BJ (cell line): Measurements from ENCODE around the gene SYCP2L. TPM values are rescaled to one million over a fixed set of nuclear protein-coding genes. Genes with fewer than 3 reads are reported as not detected.
"Not testable (repeated sequence)": the region's sequence is repeated elsewhere in the genome, so short reads cannot be mapped to it uniquely, and the experiment has no call there.

ENCODE experiments used
- CTCF ChIA-PET: fragments of 350-600 bp; formaldehyde crosslinking; extraction: SDS; loops from one replicate; lab custom pipeline; 2021; ENCODE audit warnings: antibody characterized with exemption, inconsistent platforms; lab: Yijun Ruan, JAX
- POLR2A ChIA-PET: fragments of 300-600 bp; sonication (Branson Sonifier 250); formaldehyde crosslinking; extraction: SDS; loops from one replicate; lab custom pipeline; 2021; ENCODE audit warnings: antibody characterized with exemption; lab: Charles Lee
- DNase-seq: peaks from one replicate; pipeline ENCODE4 v3.0.0-alpha.2; 2011; ENCODE audit warnings: low read depth
- H3K27me3 ChIP-seq: 2 replicates; pipeline ENCODE4 v1.6.0; 2011; ENCODE audit warnings: low read length; ENCODE audit not compliant: control insufficient read depth, insufficient read depth
- H3K36me3 ChIP-seq: 2 replicates; pipeline ENCODE4 v1.5.1; 2011; ENCODE audit warnings: low read length; ENCODE audit not compliant: control insufficient read depth, insufficient read depth
- H3K4me3 ChIP-seq: 2 replicates; pipeline ENCODE4 v1.5.1; 2011; ENCODE audit warnings: low read depth, mild to moderate bottlenecking, control low read depth, low read length
- CTCF ChIP-seq: IDR thresholded peaks from 2 replicates; pipeline ENCODE4 v1.5.1; 2011; ENCODE audit warnings: low read depth, mild to moderate bottlenecking, control low read depth, inconsistent platforms, low read length, moderate library complexity; ENCODE audit not compliant: insufficient read depth
- polyA plus RNA-seq: library from polyadenylated mRNA; depleted of rRNA; stranded (reverse); fragments of >200 nt; gene quantifications from 2 replicates; pipeline ENCODE4 v1.2.3, GENCODE V29; 2011

Gene SYCP2L
- polyA plus RNA-seq, 1 experiment: 0.04 TPM

GRCh38 chr6:10901770-10902169 lies 14.9 kb downstream of the SYCP2L start:
- no peaks in the 10 kb centered on the region for H3K36me3 ChIP-seq
- TF ChIP-seq CTCF: no peak
- POLR2A ChIA-PET: no interaction called here
- no peak overlapping the region for H3K4me3 ChIP-seq
- CTCF ChIA-PET: no interaction called here
- no peak for DNase-seq
- H3K27me3 ChIP-seq: no peaks in the 10 kb centered on the region

GRCh38 chr6:10904015-10904414 lies 17.2 kb downstream of the SYCP2L start:
- no peak for TF ChIP-seq CTCF
- Histone ChIP-seq H3K36me3 (no peaks in the 10 kb centered on the region), H3K27me3 (no peaks in the 10 kb centered on the region), H3K4me3 (no peak overlapping the region)
- no peak for DNase-seq
- CTCF ChIA-PET: no interaction called here
- POLR2A ChIA-PET: no interaction called here

DNA sequence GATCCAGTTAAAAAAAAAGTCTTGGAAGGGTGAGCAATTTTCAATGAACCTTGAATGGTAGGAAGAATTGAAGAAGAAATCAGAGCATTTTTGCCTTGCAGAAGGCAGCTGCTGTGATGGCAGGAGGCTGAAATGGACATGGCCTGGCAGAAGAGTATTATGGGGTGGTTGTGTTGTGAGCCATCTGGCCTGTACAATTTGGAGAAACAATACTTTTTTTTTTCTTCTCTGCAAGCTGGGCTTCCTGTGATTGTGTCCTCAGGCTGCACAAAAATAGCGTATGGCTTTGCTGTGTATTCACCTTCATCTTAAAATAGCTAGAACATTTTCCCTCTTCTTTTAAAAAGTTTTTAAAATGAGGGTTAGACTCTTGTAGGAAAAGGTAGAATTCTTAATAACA lies 21.4 kb downstream of the SYCP2L start:
- CTCF ChIA-PET: no interaction called here
- Histone ChIP-seq H3K36me3 (no peaks in the 10 kb centered on the region), H3K27me3 (no peaks in the 10 kb centered on the region), H3K4me3 (no peak overlapping the region)
- DNase-seq: no peak
- no peak for TF ChIP-seq CTCF
- POLR2A ChIA-PET: no interaction called here

DNA sequence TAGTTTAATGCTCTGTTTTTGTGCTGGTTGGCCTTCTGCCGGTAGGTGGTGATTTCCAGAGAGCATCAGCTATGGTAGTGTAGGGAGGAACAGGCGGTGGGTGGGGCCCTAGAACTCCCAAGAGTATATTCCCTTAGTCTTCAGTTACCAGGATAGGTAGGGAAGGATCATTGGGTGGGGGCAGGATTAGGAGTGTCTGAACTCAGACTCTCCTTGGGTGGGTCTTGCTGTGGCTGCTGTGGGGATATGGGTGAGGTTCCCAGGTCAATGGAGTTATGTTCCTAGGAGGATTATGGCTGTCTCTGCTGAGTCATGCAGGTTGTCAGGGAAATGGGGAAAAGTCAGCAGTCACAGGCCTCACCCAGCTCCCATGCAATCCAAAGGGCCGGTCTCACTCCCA lies 32.7 kb downstream of the SYCP2L start:
- H3K27me3 ChIP-seq, H3K4me3 ChIP-seq, CTCF ChIA-PET, POLR2A ChIA-PET, DNase-seq, H3K36me3 ChIP-seq: not testable (repeated sequence)

- DNase-seq: no peak
- no peak for TF ChIP-seq CTCF
- CTCF ChIA-PET: no interaction called here
Observed at GRCh38 chr6:10933126-10933525, 46.3 kb downstream of the SYCP2L start.

GRCh38 chr6:10939840-10940239 lies 53.0 kb downstream of the SYCP2L start:
- DNase-seq: no peak
- Histone ChIP-seq H3K4me3 (no peak overlapping the region), H3K27me3 (no peaks in the 10 kb centered on the region; the same call in 1 of the 2 replicates), H3K36me3 (no peaks in the 10 kb centered on the region)
- POLR2A ChIA-PET: no interaction called here
- CTCF ChIA-PET: interaction anchor here (1.5 kb wide), 1 partner anchor 11 kb away, joined by 4 read pairs; no protein-coding TSS in a partner anchor
- no peak for TF ChIP-seq CTCF

More at GRCh38 chr6:10933126-10933525, 46.3 kb downstream of the SYCP2L start:
- no peak overlapping the region for H3K4me3 ChIP-seq
- POLR2A ChIA-PET: no interaction called here
- no peaks in the 10 kb centered on the region for H3K36me3 ChIP-seq
- H3K27me3 ChIP-seq: no peaks in the 10 kb centered on the region; the same call in 1 of the 2 replicates
